Suppressor macrophage (primary cell): ENCODE results near the gene EHD1.

Experiments
- DNase-seq, 4 experiments: peaks; one replicate each; pipeline ENCODE4 v3.0.0-alpha.2; 2020 to 2022
- total RNA-seq, 17 experiments: gene quantifications; one replicate each; lab custom pipeline; 2026; ENCODE audit warnings: mixed read lengths in 6 of 17, inconsistent platforms in 3 of 17; lab: John Stamatoyannopoulos, UW

The EHD1 gene
- 21.1 to 1,213 (median 59.0) reads per million in 17 experiments for total RNA-seq

GRCh38 chr11:64878494-64879243 lies at the start of gene EHD1:
Gene EHD1, minus strand, starts transcription at chr11:64878621. Its CDS starts 157 bp downstream, at chr11:64878464.
- peak; percentile 99 to 100 (median 100) for DNase-seq

GRCh38 chr11:64926689-64927088 lies 48.3 kb upstream of the EHD1 start:
- DNase-seq = no peak

GRCh38 chr11:64925536-64926436 lies 47.4 kb upstream of the EHD1 start:
- DNase-seq = no peak

- DNase-seq = peak in 3 of 4 experiments; percentile 11 to 27 (median 22)
Measured at GRCh38 chr11:64924910-64925284, 46.5 kb upstream of the EHD1 start.

- DNase-seq = peak; percentile 89 to 95 (median 95)
Measured at GRCh38 chr11:64923944-64924909, 45.8 kb upstream of the EHD1 start, which contains the start of gene PPP2R5B. Gene PPP2R5B, plus strand, starts transcription at chr11:64924689. Its CDS starts 1,046 bp downstream, at chr11:64925735.

- no peak for DNase-seq
Measured at GRCh38 chr11:64923151-64923661, 44.8 kb upstream of the EHD1 start.

- no peak for DNase-seq
Measured at GRCh38 chr11:64921384-64921783, 43.0 kb upstream of the EHD1 start.

- DNase-seq = no peak
Measured at GRCh38 chr11:64920124-64920523, 41.7 kb upstream of the EHD1 start.

GRCh38 chr11:64919627-64920026 lies 41.2 kb upstream of the EHD1 start:
- no peak for DNase-seq

- peak in 1 of 4 experiments; percentile 27 for DNase-seq
Measured at GRCh38 chr11:64918017-64918416, 39.6 kb upstream of the EHD1 start.

- no peak for DNase-seq
Measured at GRCh38 chr11:64917663-64917995, 39.2 kb upstream of the EHD1 start.

- peak; percentile 99 to 100 (median 99) for DNase-seq
Measured at GRCh38 chr11:64916775-64917662, 38.6 kb upstream of the EHD1 start, which contains the start of gene ATG2A. Gene ATG2A, minus strand, starts transcription at chr11:64917209. Its CDS starts 74 bp downstream, at chr11:64917135.

- DNase-seq = peak; percentile 74 to 85 (median 82)
Measured at GRCh38 chr11:64916040-64916774, 37.8 kb upstream of the EHD1 start.

GRCh38 chr11:64915376-64915887 lies 37.0 kb upstream of the EHD1 start:
- peak in 3 of 4 experiments; percentile 16 to 30 (median 24) for DNase-seq

GRCh38 chr11:64914123-64914522 lies 35.7 kb upstream of the EHD1 start:
- DNase-seq = no peak

GRCh38 chr11:64913171-64913727 lies 34.8 kb upstream of the EHD1 start:
- no peak for DNase-seq

- DNase-seq = no peak
Measured at GRCh38 chr11:64911689-64912088, 33.3 kb upstream of the EHD1 start.

- no peak for DNase-seq
Measured at GRCh38 chr11:64911142-64911541, 32.7 kb upstream of the EHD1 start.

- no peak for DNase-seq
Measured at GRCh38 chr11:64910451-64911093, 32.2 kb upstream of the EHD1 start.
